ENCODE measurements around the gene OR10A4. TPM values are rescaled to one million over a fixed set of nuclear protein-coding genes. Genes with fewer than 3 reads are reported as not detected.
"Not testable (repeated sequence)": the region's sequence is repeated elsewhere in the genome, so short reads cannot be mapped to it uniquely, and the experiment has no call there.

Gene OR10A4
- total RNA-seq, 6 experiments from 2014 or later, result not detected

- TF ChIP-seq POLR2A (IDR thresholded peaks at IDR 0.05), result no peak
- ATAC-seq, result no peak
- Histone ChIP-seq H3K36me3 (no peaks in the 10 kb centered on the region), H3K27ac (no peak overlapping the region), H3K9me3 (no peaks in the 10 kb centered on the region), H3K4me1 (no peaks in the 10 kb centered on the region), H3K4me3 (no peak overlapping the region), H3K27me3 (no peaks in the 10 kb centered on the region)
- intact Hi-C loops (cut with DNase I), result no loop called here
- DNase-seq, result no peak
- WGBS (ENCODE audit: insufficient coverage, low coverage, low lambda C conversion rate, missing lambda C conversion rate), result 39% methylated on average over 2 of the region's 2 CpGs
Observed at GRCh38 chr11:6900327-6900999, 24.0 kb downstream of the OR10A4 start.

GRCh38 chr11:6904804-6905203 is 28.4 kb downstream of the OR10A4 start:
- H3K27me3 ChIP-seq; ATAC-seq; H3K27ac ChIP-seq; H3K4me1 ChIP-seq; H3K9me3 ChIP-seq; intact Hi-C loops (cut with DNase I); DNase-seq; H3K4me3 ChIP-seq; H3K36me3 ChIP-seq: not testable (repeated sequence)
- WGBS (ENCODE audit: insufficient coverage, low coverage, low lambda C conversion rate, missing lambda C conversion rate), result 91% methylated on average over 9 of the region's 13 CpGs

- Histone ChIP-seq H3K27ac (no peak overlapping the region), H3K27me3 (no peaks in the 10 kb centered on the region), H3K9me3 (no peaks in the 10 kb centered on the region), H3K4me3 (no peak overlapping the region), H3K36me3 (no peaks in the 10 kb centered on the region), H3K4me1 (no peaks in the 10 kb centered on the region)
- no peak for ATAC-seq
- 88% methylated on average over 3 of the region's 3 CpGs for WGBS (ENCODE audit: insufficient coverage, low coverage, low lambda C conversion rate, missing lambda C conversion rate)
- TF ChIP-seq POLR2A (IDR thresholded peaks at IDR 0.05), result no peak
- no peak for DNase-seq
- intact Hi-C loops (cut with DNase I), result no loop called here
Observed at GRCh38 chr11:6911378-6911777, 35.0 kb downstream of the OR10A4 start.

- no peaks in the 10 kb centered on the region for H3K9me3 ChIP-seq
Observed at GRCh38 chr11:6911948-6912347, 35.5 kb downstream of the OR10A4 start.

GRCh38 chr11:6919698-6920097 is 43.3 kb downstream of the OR10A4 start:
- Histone ChIP-seq H3K36me3 (no peaks in the 10 kb centered on the region), H3K4me1 (no peaks in the 10 kb centered on the region), H3K4me3 (no peak overlapping the region), H3K27me3 (no peaks in the 10 kb centered on the region), H3K27ac (no peak overlapping the region), H3K9me3 (no peaks in the 10 kb centered on the region)
- ATAC-seq (no peak), DNase-seq (no peak)
- intact Hi-C loops (cut with DNase I), result no loop called here
- WGBS (ENCODE audit: insufficient coverage, low coverage, low lambda C conversion rate, missing lambda C conversion rate), result 38% methylated on average over 2 of the region's 2 CpGs
- TF ChIP-seq POLR2A (IDR thresholded peaks at IDR 0.05), result no peak

More at GRCh38 chr11:6911948-6912347, 35.5 kb downstream of the OR10A4 start:
- no peak for DNase-seq
- TF ChIP-seq CTCF (IDR thresholded peaks at IDR 0.05), result no peak
- TF ChIP-seq POLR2A (IDR thresholded peaks at IDR 0.05), result no peak
- ATAC-seq, result no peak
- no peak overlapping the region for H3K27ac ChIP-seq
- intact Hi-C loops (cut with DNase I), result no loop called here
- 30% methylated on average over 3 of the region's 3 CpGs for WGBS (ENCODE audit: insufficient coverage, low coverage, low lambda C conversion rate, missing lambda C conversion rate)
- no peaks in the 10 kb centered on the region for H3K36me3 ChIP-seq
- no peaks in the 10 kb centered on the region for H3K27me3 ChIP-seq
- no peak overlapping the region for H3K4me3 ChIP-seq
- H3K4me1 ChIP-seq, result no peaks in the 10 kb centered on the region

GRCh38 chr11:6920702-6921101 is 44.3 kb downstream of the OR10A4 start, which contains the start of gene OR2D3:
TSS of gene OR2D3 (plus strand) at chr11:6921002. CDS start at chr11:6921002, 0 bp downstream.
- intact Hi-C loops (cut with DNase I), result no loop called here
- H3K36me3 ChIP-seq, result no peaks in the 10 kb centered on the region
- ATAC-seq (no peak), DNase-seq (no peak)
- no peak within 1 kb of the TSS for H3K4me3 ChIP-seq
- TF ChIP-seq POLR2A (IDR thresholded peaks at IDR 0.05), result no peak
- TF ChIP-seq CTCF (IDR thresholded peaks at IDR 0.05), result no peak
- no peaks in the 10 kb centered on the region for H3K9me3 ChIP-seq
- 100% methylated on average over 1 of the region's 1 CpG for WGBS (ENCODE audit: insufficient coverage, low coverage, low lambda C conversion rate, missing lambda C conversion rate)
- no peaks in the 10 kb centered on the region for H3K4me1 ChIP-seq
- no peaks in the 10 kb centered on the region for H3K27me3 ChIP-seq
- no peak within 1 kb of the TSS for H3K27ac ChIP-seq
